A204.1 (cell line): ENCODE data around the gene USP34.
"Not testable (repeated sequence)": the region's sequence is repeated elsewhere in the genome, so short reads cannot be mapped to it uniquely, and the experiment has no call there.

Experiments used
- FAIRE-seq: peaks from 2 replicates; lab custom pipeline; 2012; peaks lifted over from hg19 to GRCh38; lab: Jason Lieb, UNC

USP34 gene

GRCh38 chr2:61463769-61464475 lies 7.0 kb downstream of the USP34 start:
- no peak for FAIRE-seq

GRCh38 chr2:61461404-61461803 lies 9.5 kb downstream of the USP34 start:
- FAIRE-seq = no peak

- no peak for FAIRE-seq
These were observed 10.7 kb downstream of the USP34 start for GRCh38 chr2:61460163-61460562.

GRCh38 chr2:61456746-61457420 lies 14.0 kb downstream of the USP34 start:
- no peak for FAIRE-seq

GRCh38 chr2:61456070-61456745 lies 14.7 kb downstream of the USP34 start:
- FAIRE-seq = no peak

GRCh38 chr2:61454972-61455371 lies 15.9 kb downstream of the USP34 start:
- FAIRE-seq = not testable (repeated sequence)

- FAIRE-seq = no peak
These were observed 16.5 kb downstream of the USP34 start for GRCh38 chr2:61454383-61454782.

- no peak for FAIRE-seq
These were observed 18.5 kb downstream of the USP34 start for GRCh38 chr2:61452392-61452791.

GRCh38 chr2:61451178-61451577 lies 19.7 kb downstream of the USP34 start:
- FAIRE-seq = no peak

- FAIRE-seq = no peak
These were observed 20.7 kb downstream of the USP34 start for GRCh38 chr2:61450144-61450543.

- FAIRE-seq = no peak
These were observed 22.7 kb downstream of the USP34 start for GRCh38 chr2:61448229-61448628.

- FAIRE-seq = not testable (repeated sequence)
These were observed 23.9 kb downstream of the USP34 start for GRCh38 chr2:61446971-61447370.

GRCh38 chr2:61443342-61444041 lies 27.4 kb downstream of the USP34 start:
- no peak for FAIRE-seq

GRCh38 chr2:61439241-61440002 lies 31.5 kb downstream of the USP34 start:
- no peak for FAIRE-seq

- no peak for FAIRE-seq
These were observed 32.2 kb downstream of the USP34 start for GRCh38 chr2:61438670-61439069.

GRCh38 chr2:61437170-61437569 lies 33.7 kb downstream of the USP34 start:
- FAIRE-seq = no peak

GRCh38 chr2:61436092-61436491 lies 34.8 kb downstream of the USP34 start:
- no peak for FAIRE-seq

GRCh38 chr2:61435291-61435690 lies 35.6 kb downstream of the USP34 start:
- no peak for FAIRE-seq

- no peak for FAIRE-seq
These were observed 36.6 kb downstream of the USP34 start for GRCh38 chr2:61434314-61434713.

- FAIRE-seq = no peak
These were observed 37.3 kb downstream of the USP34 start for GRCh38 chr2:61433606-61434005.

GRCh38 chr2:61432990-61433389 lies 37.9 kb downstream of the USP34 start:
- FAIRE-seq = no peak

GRCh38 chr2:61431345-61431744 lies 39.5 kb downstream of the USP34 start:
- FAIRE-seq = no peak
